ENCODE data around the gene CHKB. TPM values are rescaled to one million over a fixed set of nuclear protein-coding genes. Genes with fewer than 3 reads are reported as not detected.
A peak's percentile ranks its signal among the peaks of the same experiment; 100 is the strongest.
"Not testable (repeated sequence)": the region's sequence is repeated elsewhere in the genome, so short reads cannot be mapped to it uniquely, and the experiment has no call there.

The CHKB gene
- total and polyA plus RNA-seq, 2 donors (not counting 1 experiment from before 2014, with no cell fraction given), result 21.9 to 22.8 TPM

DNA sequence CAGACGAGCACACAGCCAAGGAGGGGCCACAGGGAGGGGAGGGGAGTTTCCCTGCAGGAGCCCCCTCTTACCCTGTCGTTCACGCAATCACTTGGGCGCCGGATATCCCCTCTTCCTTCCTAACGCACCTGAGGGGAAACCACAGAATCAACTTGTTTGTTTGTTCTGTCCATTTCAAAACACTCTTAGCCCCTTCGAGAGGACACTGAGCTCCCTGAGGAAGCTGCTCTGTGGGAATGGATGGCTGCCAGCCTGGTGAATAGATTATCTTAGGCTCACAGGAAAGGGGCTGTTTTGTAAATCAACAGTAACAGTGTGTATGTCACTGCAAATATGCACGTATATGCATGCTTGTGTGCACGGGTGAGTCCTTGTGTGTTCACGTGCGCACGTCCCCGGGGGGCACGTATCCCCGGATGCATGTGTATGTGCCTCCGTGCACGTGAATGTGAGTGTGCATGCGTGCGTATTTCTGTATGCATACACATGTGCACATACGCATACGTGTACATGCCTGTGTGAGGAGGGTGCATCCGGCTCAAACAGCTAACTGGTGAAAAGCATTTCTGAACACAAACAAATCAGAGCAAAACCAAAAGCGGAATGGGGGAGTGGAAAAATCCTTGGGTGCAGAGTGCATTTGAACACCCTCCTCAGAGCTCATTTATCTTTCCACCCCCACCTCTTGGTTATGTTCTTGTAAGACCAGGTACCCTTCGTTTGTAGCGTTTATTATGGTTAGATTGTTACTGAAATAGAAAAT is 38.1 kb upstream of the CHKB start:
- Histone ChIP-seq H3K9ac (ENCODE audit: insufficient read depth, low read length) (no peak overlapping the region), H3K4me2 (ENCODE audit: extremely low read depth, insufficient read depth, low read length) (peak overlapping the region; percentile 75), H4K20me1 (ENCODE audit: control insufficient read depth, extremely low read depth, insufficient read depth, low read length) (no peaks in the 10 kb centered on the region), H3K79me2 (ENCODE audit: control insufficient read depth, insufficient read depth, low read length) (no peaks in the 10 kb centered on the region), H3K9me3 (ENCODE audit: control insufficient read depth, insufficient read depth, low read depth, low read length) (no peaks in the 10 kb centered on the region), H2AFZ (ENCODE audit: low read length) (no peak overlapping the region), H3K4me1 (ENCODE audit: control insufficient read depth, extremely low read depth, insufficient read depth, low read length) (peaks cover 5% of the 10 kb centered on the region), H3K4me3 (replicated peaks in 1 of 4; ENCODE audit: control extremely low read depth in 1 of 4, insufficient read depth in 1 of 4, low read depth in 3 of 4, low read length in 4 of 4) (no peak overlapping the region), H3K27ac (ENCODE audit: insufficient read depth, low read length) (no peak overlapping the region), H3K27me3 (ENCODE audit: control insufficient read depth, insufficient read depth, low read length) (peaks cover 4% of the 10 kb centered on the region), H3K36me3 (ENCODE audit: control insufficient read depth, insufficient read depth, low read length) (peaks cover 2% of the 10 kb centered on the region)
- TF ChIP-seq, protein P1, sequence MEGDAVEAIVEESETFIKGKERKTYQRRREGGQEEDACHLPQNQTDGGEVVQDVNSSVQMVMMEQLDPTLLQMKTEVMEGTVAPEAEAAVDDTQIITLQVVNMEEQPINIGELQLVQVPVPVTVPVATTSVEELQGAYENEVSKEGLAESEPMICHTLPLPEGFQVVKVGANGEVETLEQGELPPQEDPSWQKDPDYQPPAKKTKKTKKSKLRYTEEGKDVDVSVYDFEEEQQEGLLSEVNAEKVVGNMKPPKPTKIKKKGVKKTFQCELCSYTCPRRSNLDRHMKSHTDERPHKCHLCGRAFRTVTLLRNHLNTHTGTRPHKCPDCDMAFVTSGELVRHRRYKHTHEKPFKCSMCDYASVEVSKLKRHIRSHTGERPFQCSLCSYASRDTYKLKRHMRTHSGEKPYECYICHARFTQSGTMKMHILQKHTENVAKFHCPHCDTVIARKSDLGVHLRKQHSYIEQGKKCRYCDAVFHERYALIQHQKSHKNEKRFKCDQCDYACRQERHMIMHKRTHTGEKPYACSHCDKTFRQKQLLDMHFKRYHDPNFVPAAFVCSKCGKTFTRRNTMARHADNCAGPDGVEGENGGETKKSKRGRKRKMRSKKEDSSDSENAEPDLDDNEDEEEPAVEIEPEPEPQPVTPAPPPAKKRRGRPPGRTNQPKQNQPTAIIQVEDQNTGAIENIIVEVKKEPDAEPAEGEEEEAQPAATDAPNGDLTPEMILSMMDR (conservative IDR thresholded peaks at IDR 0.05 in 1 of 2, IDR thresholded peaks at IDR 0.05 in 1 of 2; ENCODE audit: low read depth in 1 of 2, low read length in 2 of 2), result no peak
- TF ChIP-seq EZH2 (IDR thresholded peaks at IDR 0.05; ENCODE audit: low read length, missing control alignments), result no peak
- DNase-seq (ENCODE audit: low read depth in 2 of 2), result no peak

DNA sequence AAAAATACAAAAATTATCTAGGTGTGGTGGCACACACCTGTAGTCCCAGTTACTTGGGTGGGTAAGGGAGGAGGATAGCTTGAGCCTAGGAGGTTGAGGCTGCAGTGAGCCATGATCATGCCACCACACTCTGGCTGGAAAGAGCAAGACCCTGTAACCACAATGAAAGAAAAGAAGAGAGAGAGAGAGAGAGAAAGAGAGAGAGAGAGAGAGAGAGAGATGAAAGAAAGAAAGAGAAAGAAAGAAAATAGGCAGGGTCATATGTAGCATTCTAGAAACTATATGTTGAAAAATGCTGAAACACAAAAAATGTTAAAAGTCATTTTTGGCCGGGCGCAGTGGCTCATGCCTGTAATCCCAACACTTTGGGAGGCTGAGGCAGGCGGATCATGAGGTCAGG is 31.6 kb upstream of the CHKB start:
- H3K79me2 ChIP-seq (ENCODE audit: control insufficient read depth, insufficient read depth, low read length); H3K9me3 ChIP-seq (ENCODE audit: control insufficient read depth, insufficient read depth, low read depth, low read length); H3K27ac ChIP-seq (ENCODE audit: insufficient read depth, low read length); H2AFZ ChIP-seq (ENCODE audit: low read length); DNase-seq (ENCODE audit: low read depth in 2 of 2); H3K4me3 ChIP-seq (replicated peaks in 1 of 4; ENCODE audit: control extremely low read depth in 1 of 4, insufficient read depth in 1 of 4, low read depth in 3 of 4, low read length in 4 of 4); H4K20me1 ChIP-seq (ENCODE audit: control insufficient read depth, extremely low read depth, insufficient read depth, low read length); H3K36me3 ChIP-seq (ENCODE audit: control insufficient read depth, insufficient read depth, low read length); H3K4me2 ChIP-seq (ENCODE audit: extremely low read depth, insufficient read depth, low read length); H3K9ac ChIP-seq (ENCODE audit: insufficient read depth, low read length); H3K27me3 ChIP-seq (ENCODE audit: control insufficient read depth, insufficient read depth, low read length); H3K4me1 ChIP-seq (ENCODE audit: control insufficient read depth, extremely low read depth, insufficient read depth, low read length): not testable (repeated sequence)

DNA sequence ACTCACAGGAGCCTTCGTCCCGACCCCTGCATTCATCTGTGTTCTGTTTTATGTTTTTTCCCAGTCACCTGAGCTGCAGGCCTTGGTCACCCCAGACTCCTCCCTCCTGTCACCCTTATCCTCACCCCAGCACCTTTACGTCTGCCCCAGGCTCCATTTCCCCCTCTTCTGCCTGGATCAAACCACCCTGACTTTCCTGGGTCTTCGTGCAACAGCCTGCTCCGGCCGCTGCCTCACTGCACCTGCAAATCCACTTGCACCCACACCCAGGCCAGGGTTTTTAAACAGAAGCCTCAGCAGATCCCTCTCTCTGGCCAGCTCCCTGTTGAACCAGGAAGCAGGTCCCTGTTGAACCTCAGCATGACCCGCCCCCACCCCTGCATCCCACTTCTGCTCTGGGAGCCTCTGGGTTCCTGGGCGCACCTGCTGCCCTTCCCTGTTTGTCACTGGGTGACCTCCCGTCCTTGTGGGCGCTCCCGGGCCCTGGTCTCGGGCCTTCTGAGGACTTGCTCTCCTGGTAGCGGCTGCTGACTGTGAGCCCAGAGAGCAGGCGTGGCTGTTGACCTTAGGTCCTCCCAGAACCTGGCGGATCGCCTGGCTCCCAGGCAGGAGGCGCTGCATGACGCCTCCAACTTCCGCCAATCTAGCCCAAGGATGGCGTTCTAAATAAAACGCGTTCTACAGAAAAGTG is 30.8 kb upstream of the CHKB start:
- H3K4me1 ChIP-seq (ENCODE audit: control insufficient read depth, extremely low read depth, insufficient read depth, low read length), result no peaks in the 10 kb centered on the region
- no peak overlapping the region for H3K4me3 ChIP-seq (replicated peaks in 1 of 4; ENCODE audit: control extremely low read depth in 1 of 4, insufficient read depth in 1 of 4, low read depth in 3 of 4, low read length in 4 of 4)
- no peaks in the 10 kb centered on the region for H3K79me2 ChIP-seq (ENCODE audit: control insufficient read depth, insufficient read depth, low read length)
- no peak overlapping the region for H3K9ac ChIP-seq (ENCODE audit: insufficient read depth, low read length)
- no peaks in the 10 kb centered on the region for H4K20me1 ChIP-seq (ENCODE audit: control insufficient read depth, extremely low read depth, insufficient read depth, low read length)
- H3K27me3 ChIP-seq (ENCODE audit: control insufficient read depth, insufficient read depth, low read length), result no peaks in the 10 kb centered on the region
- TF ChIP-seq, protein P1 (conservative IDR thresholded peaks at IDR 0.05 in 1 of 2, IDR thresholded peaks at IDR 0.05 in 1 of 2; ENCODE audit: low read depth in 1 of 2, low read length in 2 of 2), result no peak
- no peaks in the 10 kb centered on the region for H3K36me3 ChIP-seq (ENCODE audit: control insufficient read depth, insufficient read depth, low read length)
- H3K9me3 ChIP-seq (ENCODE audit: control insufficient read depth, insufficient read depth, low read depth, low read length), result no peaks in the 10 kb centered on the region
- no peak overlapping the region for H2AFZ ChIP-seq (ENCODE audit: low read length)
- DNase-seq (ENCODE audit: low read depth in 2 of 2), result peak in 1 of 2 donors; percentile 30
- H3K27ac ChIP-seq (ENCODE audit: insufficient read depth, low read length), result no peak overlapping the region
- H3K4me2 ChIP-seq (ENCODE audit: extremely low read depth, insufficient read depth, low read length), result no peak overlapping the region

All from fibroblast of lung (primary cell).